Spleen (tissue), 11 donors: ENCODE results near the gene AGBL3. TPM values are rescaled to one million over a fixed set of nuclear protein-coding genes. Genes with fewer than 3 reads are reported as not detected.
"Not testable (repeated sequence)": the region's sequence is repeated elsewhere in the genome, so short reads cannot be mapped to it uniquely, and the experiment has no call there.

Experiments used
- DNase-seq: peaks from one replicate; pipeline ENCODE4 v3.0.0-alpha.2; 2020
- H3K27ac ChIP-seq, 8 donors: fragments of 200-600 bp; sonication (generic) in 7 of 8; 1 replicate in 4 of 8; 2 replicates in 4 of 8; pipeline versions ENCODE4 v1.5.0 to v1.8.0; 2016 to 2021; ENCODE audit warnings: inconsistent platforms in 4 of 8, mild to moderate bottlenecking in 4 of 8, moderate library complexity in 1 of 8
- H3K27me3 ChIP-seq, 7 donors: fragments of 200-600 bp; sonication (generic) in 6 of 7; replicated peaks in 1 of 7; 1 replicate in 4 of 7; 2 replicates in 3 of 7; pipeline versions ENCODE4 v1.5.0 to v1.8.0; 2016 to 2021; ENCODE audit warnings: inconsistent platforms in 3 of 7, mild to moderate bottlenecking in 1 of 7
- H3K36me3 ChIP-seq, 6 donors: fragments of 200-600 bp; sonication (generic) in 5 of 6; 1 replicate in 4 of 6; 2 replicates in 2 of 6; pipeline versions ENCODE4 v1.5.0 to v1.8.0; 2016 to 2021; ENCODE audit warnings: inconsistent platforms in 2 of 6
- H3K4me1 ChIP-seq, 6 donors: fragments of 200-600 bp; sonication (generic) in 5 of 6; 1 replicate in 3 of 6; 2 replicates in 3 of 6; pipeline versions ENCODE4 v1.5.0 to v1.8.0; 2016 to 2021; ENCODE audit warnings: inconsistent platforms in 3 of 6
- H3K4me3 ChIP-seq, 8 donors: fragments of 200-600 bp; sonication (generic) in 7 of 8; 1 replicate in 4 of 8; 2 replicates in 4 of 8; pipeline versions ENCODE4 v1.5.0 to v1.8.0; 2016 to 2021; ENCODE audit warnings: inconsistent platforms in 4 of 8, mild to moderate bottlenecking in 4 of 8, moderate library complexity in 2 of 8
- H3K9me3 ChIP-seq, 8 donors: fragments of 200-600 bp; sonication (generic) in 7 of 8; 1 replicate in 4 of 8; 2 replicates in 4 of 8; pipeline versions ENCODE4 v1.5.0 to v1.8.0; 2016 to 2021; ENCODE audit warnings: inconsistent platforms in 4 of 8
- POLR2A ChIP-seq, 3 donors: fragments of 450-650 bp; IDR thresholded peaks; one replicate each; pipeline ENCODE4 v1.5.1; 2017; ENCODE audit warnings: antibody characterized with exemption in 3 of 3, mild to moderate bottlenecking in 1 of 3
- POLR2AphosphoS5 ChIP-seq, 3 donors: sonication (generic); formaldehyde crosslinking; IDR thresholded peaks; one replicate each; pipeline ENCODE4 v1.5.1; 2017; ENCODE audit warnings: antibody characterized with exemption in 3 of 3
- WGBS, 5 donors: extraction: QIAGEN DNeasy Blood & Tissue Kit in 3 of 5; methylation state at CpG; one replicate each; pipeline versions ENCODE4 v1.1.5 to v1.1.7; 2013 to 2018; 5-methylcytosine and 5-hydroxymethylcytosine counted together
- intact Hi-C: fragments of 100-400 bp; cut with DNase I; formaldehyde crosslinking; loops from one replicate; pipeline ENCODE4 v1.15.0; 2023; ENCODE audit warnings: low total_unique reads
- polyA plus RNA-seq, 3 donors: library from polyadenylated mRNA; stranded (reverse); fragments of 200-250 nt; gene quantifications; one replicate each; pipeline ENCODE4 v1.2.1, GENCODE V29; 2013
- total RNA-seq, 7 donors: library from RNA; depleted of rRNA in 3 of 7; stranded (reverse); fragments of >200 nt in 3 of 7; fragmentation: NEBNext Ultra II Directional in 4 of 7; extraction: Animal tissue kit (Norgen Biotek cat#: 25700) in 4 of 7; gene quantifications; one replicate each; pipeline versions ENCODE4 v1.1.0 to v1.2.1, GENCODE V29; 2016 to 2021
- TF ChIP-seq, protein P1 (sequence below), 11 experiments: fragments of 200-600 bp in 7 of 11; fragments of 450-650 bp in 4 of 11; sonication (generic) in 4 of 11; IDR thresholded peaks in 8 of 11; conservative IDR thresholded peaks in 3 of 11; 1 replicate in 7 of 11; 2 replicates in 4 of 11; pipeline versions ENCODE4 v1.4.0 to v1.8.0; 2016 to 2021; ENCODE audit warnings: antibody characterized with exemption in 11 of 11, inconsistent platforms in 4 of 11, mild to moderate bottlenecking in 1 of 11
- donor health status: healthy with polysubstance abuse.
- donor health status: DM: no; HTN: no; CAD: no; lungs with moderate emphysema.
- donor health status: DM: no; HTN: no; CAD: no.
- donor health status: Bipolar disorder and iron deficiency.
- donor health status: healthy.
- donor health status: DM: no; HTN: no; CAD: no.
- donor health status: DM: yes; HTN: yes; CAD: no.

AGBL3 gene
- total and polyA plus RNA-seq, 10 donors: 1.2 to 12.9 (median 4.9) TPM

- intact Hi-C loops: no loop called here
- Histone ChIP-seq H3K27me3 (no peaks in the 10 kb centered on the region), H3K36me3 (no peaks in the 10 kb centered on the region), H3K27ac (no peak overlapping the region), H3K4me3 (no peak overlapping the region), H3K4me1 (no peaks in the 10 kb centered on the region), H3K9me3 (peaks cover 0 to 7% (median 3%) of the 10 kb centered on the region in 8 donors)
- WGBS, 5 donors: 89 to 100% (median 97%) methylated on average over 1 of the region's 1 CpG
- DNase-seq: no peak
- TF ChIP-seq POLR2A (IDR thresholded peaks at IDR 0.05) (no peak), POLR2AphosphoS5 (IDR thresholded peaks at IDR 0.05) (no peak)
- TF ChIP-seq, protein P1, sequence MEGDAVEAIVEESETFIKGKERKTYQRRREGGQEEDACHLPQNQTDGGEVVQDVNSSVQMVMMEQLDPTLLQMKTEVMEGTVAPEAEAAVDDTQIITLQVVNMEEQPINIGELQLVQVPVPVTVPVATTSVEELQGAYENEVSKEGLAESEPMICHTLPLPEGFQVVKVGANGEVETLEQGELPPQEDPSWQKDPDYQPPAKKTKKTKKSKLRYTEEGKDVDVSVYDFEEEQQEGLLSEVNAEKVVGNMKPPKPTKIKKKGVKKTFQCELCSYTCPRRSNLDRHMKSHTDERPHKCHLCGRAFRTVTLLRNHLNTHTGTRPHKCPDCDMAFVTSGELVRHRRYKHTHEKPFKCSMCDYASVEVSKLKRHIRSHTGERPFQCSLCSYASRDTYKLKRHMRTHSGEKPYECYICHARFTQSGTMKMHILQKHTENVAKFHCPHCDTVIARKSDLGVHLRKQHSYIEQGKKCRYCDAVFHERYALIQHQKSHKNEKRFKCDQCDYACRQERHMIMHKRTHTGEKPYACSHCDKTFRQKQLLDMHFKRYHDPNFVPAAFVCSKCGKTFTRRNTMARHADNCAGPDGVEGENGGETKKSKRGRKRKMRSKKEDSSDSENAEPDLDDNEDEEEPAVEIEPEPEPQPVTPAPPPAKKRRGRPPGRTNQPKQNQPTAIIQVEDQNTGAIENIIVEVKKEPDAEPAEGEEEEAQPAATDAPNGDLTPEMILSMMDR (IDR thresholded peaks at IDR 0.05 in 8 of 11, conservative IDR thresholded peaks at IDR 0.05 in 3 of 11): no peak
Observed at GRCh38 chr7:135114622-135115021, 128.3 kb downstream of the AGBL3 start.

- Histone ChIP-seq H3K4me1 (no peaks in the 10 kb centered on the region), H3K36me3 (no peaks in the 10 kb centered on the region), H3K4me3 (no peak overlapping the region), H3K27me3 (no peaks in the 10 kb centered on the region), H3K9me3 (peaks cover 0 to 24% (median 18%) of the 10 kb centered on the region in 8 donors), H3K27ac (no peak overlapping the region)
- DNase-seq: no peak
- 93 to 100% (median 94%) methylated on average over 1 of the region's 1 CpG for WGBS, 5 donors
- intact Hi-C loops: no loop called here
- TF ChIP-seq, protein P1 (IDR thresholded peaks at IDR 0.05 in 8 of 11, conservative IDR thresholded peaks at IDR 0.05 in 3 of 11): no peak
- no peak for TF ChIP-seq POLR2A (IDR thresholded peaks at IDR 0.05)
- no peak for TF ChIP-seq POLR2AphosphoS5 (IDR thresholded peaks at IDR 0.05)
Observed at GRCh38 chr7:135117096-135117495, 130.8 kb downstream of the AGBL3 start.

DNA sequence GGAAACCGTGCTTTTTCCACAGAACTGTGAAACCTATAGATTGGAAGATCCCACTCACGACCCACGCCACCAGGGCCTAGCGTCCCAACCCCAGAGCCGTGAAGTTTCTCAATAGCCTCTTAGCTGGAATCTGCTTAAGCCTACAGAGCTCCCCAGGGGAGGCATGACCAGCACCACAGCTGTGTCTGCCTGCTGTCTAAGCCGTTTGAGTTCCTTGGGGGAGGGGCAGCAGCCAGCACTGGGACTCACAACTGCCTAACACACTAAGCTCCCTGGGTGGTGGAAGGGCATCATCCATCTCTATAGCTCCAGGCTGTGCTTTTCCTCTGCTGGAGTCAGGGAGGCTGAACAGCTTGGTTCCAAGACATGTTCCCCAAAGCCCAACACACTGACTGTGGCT lies 135.6 kb downstream of the AGBL3 start:
- TF ChIP-seq POLR2AphosphoS5 (IDR thresholded peaks at IDR 0.05) (no peak), POLR2A (IDR thresholded peaks at IDR 0.05) (no peak)
- TF ChIP-seq, protein P1 (IDR thresholded peaks at IDR 0.05 in 8 of 11, conservative IDR thresholded peaks at IDR 0.05 in 3 of 11): no peak
- no peak for DNase-seq
- intact Hi-C loops: no loop called here
- H3K4me3 ChIP-seq: no peak overlapping the region
- WGBS, 5 donors: 80 to 100% (median 92%) methylated on average over 1 to 6 of the region's 6 CpGs
- H3K27ac ChIP-seq: no peak overlapping the region
- H3K36me3 ChIP-seq: no peaks in the 10 kb centered on the region
- no peaks in the 10 kb centered on the region for H3K4me1 ChIP-seq
- no peaks in the 10 kb centered on the region for H3K27me3 ChIP-seq
- H3K9me3 ChIP-seq: peaks cover 0 to 24% (median 18%) of the 10 kb centered on the region in 8 donors

DNA sequence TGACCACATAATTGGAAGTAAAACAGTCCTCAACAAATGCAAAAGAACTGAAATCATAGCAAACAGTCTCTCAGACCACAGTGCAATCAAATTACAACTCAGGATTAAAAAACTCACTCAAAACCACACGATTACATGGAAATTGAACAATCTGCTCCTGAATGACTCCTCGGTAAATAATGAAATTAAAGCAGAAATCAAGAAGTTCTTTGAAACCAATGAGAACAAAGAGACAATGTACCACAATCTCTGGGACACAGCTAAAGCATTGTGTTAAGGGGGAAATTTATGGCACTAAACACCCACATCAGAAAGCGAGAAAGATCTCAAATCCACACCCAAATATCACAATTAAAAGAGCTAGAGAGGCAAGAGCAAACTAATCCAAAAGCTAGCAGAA lies 138.3 kb downstream of the AGBL3 start:
- H3K9me3 ChIP-seq: peaks cover 0 to 17% (median 14%) of the 10 kb centered on the region in 8 donors
- H3K4me3 ChIP-seq, H3K4me1 ChIP-seq, H3K36me3 ChIP-seq, intact Hi-C loops, H3K27ac ChIP-seq, DNase-seq, H3K27me3 ChIP-seq: not testable (repeated sequence)
- 90 to 97% (median 95%) methylated on average over 3 of the region's 3 CpGs for WGBS, 5 donors

GRCh38 chr7:135128931-135129330 lies 142.6 kb downstream of the AGBL3 start:
- DNase-seq: no peak
- Histone ChIP-seq H3K9me3 (peaks cover 0 to 16% (median 14%) of the 10 kb centered on the region in 8 donors), H3K4me3 (no peak overlapping the region), H3K36me3 (no peaks in the 10 kb centered on the region), H3K27ac (no peak overlapping the region), H3K4me1 (no peaks in the 10 kb centered on the region), H3K27me3 (no peaks in the 10 kb centered on the region)
- 75 to 100% (median 97%) methylated on average over 1 of the region's 1 CpG for WGBS, 5 donors
- intact Hi-C loops: no loop called here
- TF ChIP-seq, protein P1 (IDR thresholded peaks at IDR 0.05 in 8 of 11, conservative IDR thresholded peaks at IDR 0.05 in 3 of 11): no peak
- TF ChIP-seq POLR2AphosphoS5 (IDR thresholded peaks at IDR 0.05): no peak
- no peak for TF ChIP-seq POLR2A (IDR thresholded peaks at IDR 0.05)
